T-helper 2 cell (primary cell): ENCODE measurements around the gene COL27A1.
A peak's percentile ranks its signal among the peaks of the same experiment; 100 is the strongest.

Experiments used
- DNase-seq, 5 experiments: peaks; one replicate each; pipeline versions ENCODE4 v3.0.0 to v3.0.0-alpha.2; 2012 to 2022
- total RNA-seq, 2 donors: gene quantifications; one replicate each; lab custom pipeline; 2026; lab: John Stamatoyannopoulos, UW

Gene COL27A1
- total RNA-seq = 0.74 to 1.2 reads per million in 2 donors

DNA sequence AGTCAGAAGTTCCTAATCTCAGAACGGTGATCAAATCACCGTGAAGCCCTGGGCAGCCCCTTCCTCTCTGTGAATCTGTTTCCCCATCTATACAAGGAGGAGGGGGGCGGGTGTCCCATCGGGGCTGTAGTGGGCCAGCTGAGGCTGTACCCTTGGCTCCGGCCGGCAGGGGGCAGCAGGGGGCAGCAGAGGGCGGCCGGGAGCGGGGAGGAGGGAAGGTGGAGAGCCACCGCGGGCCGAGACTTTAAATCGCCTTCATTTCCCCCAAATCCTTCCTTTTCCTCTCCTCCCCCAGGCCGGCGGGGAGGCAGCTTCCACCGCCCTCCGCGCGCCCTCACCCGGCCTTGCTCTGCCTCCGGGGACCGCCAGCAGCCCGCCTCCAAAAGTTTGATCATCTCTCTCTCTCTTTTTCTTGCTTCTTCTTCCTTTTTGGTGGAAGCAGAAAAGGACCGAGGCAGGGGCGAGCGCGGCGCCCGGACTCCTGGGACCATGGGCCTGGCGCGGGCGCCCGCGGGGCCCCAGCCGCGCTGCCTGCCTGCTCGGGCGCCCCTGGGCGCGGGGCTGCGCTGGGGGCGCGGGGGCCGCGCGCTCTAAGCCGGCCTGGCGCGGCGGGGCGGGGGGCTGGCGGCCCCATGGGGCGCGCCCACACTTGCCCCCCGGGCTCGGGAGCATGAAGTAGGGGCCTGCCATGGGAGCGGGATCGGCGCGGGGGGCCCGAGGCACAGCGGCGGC, at the start of gene COL27A1:
COL27A1 (plus strand) TSS at position 275 of the 732 bp plus-strand sequence; CDS start at position 689, 414 bp downstream.
- peak; percentile 39 to 67 (median 58) for DNase-seq

- no peak for DNase-seq
Measured at GRCh38 chr9:114107286-114108001, 47.9 kb upstream of the COL27A1 start.

- DNase-seq = peak in 2 of 5 experiments; percentile 25 to 53
Measured at GRCh38 chr9:114108016-114108833, 47.1 kb upstream of the COL27A1 start.

- DNase-seq = no peak
Measured at GRCh38 chr9:114109124-114109523, 46.2 kb upstream of the COL27A1 start.

DNA sequence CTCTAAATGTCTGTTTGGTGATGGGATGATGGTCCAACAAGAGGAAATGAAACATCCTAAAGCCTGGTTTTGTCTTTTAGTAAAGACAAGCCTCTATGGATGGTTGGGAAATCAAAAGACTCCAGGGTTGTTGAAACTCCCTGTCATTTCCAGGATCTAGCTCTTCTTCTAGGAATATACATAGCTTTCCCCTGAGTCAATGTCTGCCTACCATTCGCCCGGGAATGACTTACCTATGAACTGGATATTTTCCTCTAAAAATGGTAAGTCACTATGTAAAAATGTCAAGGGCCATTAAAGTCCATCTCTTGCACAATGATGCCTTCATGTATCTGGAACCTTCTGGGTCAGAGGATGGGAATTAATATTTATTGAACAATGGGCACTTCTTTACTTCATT, 45.2 kb upstream of the COL27A1 start:
- no peak for DNase-seq

DNA sequence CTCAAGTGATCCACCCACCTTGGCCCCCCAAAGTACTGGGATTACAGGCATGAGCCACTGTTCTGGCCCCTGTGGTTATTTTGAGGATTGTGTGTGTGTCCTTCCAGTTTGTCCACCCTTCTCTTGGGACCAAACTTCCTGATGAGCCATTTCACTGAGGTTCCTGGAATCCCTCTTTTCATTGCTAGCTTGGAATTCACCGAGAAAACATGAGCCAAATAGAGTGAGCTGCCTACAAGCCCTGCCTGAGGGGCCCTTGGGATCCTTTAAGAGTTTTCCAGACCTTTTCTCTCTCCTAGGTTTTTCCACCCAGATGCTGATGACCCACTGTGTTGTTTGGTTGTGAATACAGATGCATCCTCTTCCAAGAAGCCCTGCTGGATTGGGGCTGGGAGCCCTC, 43.0 kb upstream of the COL27A1 start:
- DNase-seq = no peak

DNA sequence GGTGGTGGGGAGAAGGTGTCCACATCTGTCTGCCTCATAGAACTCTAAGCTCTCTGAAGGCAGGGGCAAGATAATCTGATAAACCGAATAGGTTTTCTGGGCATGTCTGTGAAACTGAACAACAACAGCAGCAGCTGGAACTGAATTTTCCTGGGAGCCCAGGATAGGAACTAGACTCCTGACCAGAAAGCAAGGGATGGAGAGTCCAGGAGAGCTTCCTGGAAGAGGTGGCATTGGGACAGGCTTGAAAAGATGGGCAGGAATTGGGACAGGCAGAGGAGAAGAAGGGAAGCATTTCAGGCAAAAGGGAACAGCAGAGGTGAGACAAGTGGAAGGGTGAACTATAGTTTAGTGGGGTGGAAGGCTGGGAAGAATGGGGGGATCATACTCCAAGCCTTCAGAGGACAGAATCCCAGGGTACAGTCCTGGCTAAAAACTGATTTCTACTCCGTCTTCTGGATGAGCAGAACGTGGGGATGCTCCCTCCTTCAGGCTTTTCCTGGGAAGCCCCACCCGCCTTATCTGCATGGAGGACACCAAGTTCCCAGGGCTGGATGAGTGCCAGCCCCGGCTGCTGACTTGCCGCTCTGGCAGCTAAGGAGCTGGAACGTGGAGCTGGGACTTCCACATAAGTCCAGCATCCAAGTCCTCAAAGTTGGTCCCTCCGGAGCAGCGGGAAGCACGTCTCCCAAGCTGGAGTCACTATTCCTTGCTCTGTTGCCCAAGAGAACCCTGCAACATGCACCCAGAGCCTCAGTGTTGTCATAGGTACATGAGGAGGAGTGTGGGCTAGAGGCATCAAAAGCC, 42.4 kb upstream of the COL27A1 start:
- DNase-seq = no peak

- DNase-seq = no peak
Measured at GRCh38 chr9:114114364-114114763, 41.0 kb upstream of the COL27A1 start.

- no peak for DNase-seq
Measured at GRCh38 chr9:114115654-114116125, 39.6 kb upstream of the COL27A1 start.

- no peak for DNase-seq
Measured at GRCh38 chr9:114116126-114116747, 39.1 kb upstream of the COL27A1 start.

DNA sequence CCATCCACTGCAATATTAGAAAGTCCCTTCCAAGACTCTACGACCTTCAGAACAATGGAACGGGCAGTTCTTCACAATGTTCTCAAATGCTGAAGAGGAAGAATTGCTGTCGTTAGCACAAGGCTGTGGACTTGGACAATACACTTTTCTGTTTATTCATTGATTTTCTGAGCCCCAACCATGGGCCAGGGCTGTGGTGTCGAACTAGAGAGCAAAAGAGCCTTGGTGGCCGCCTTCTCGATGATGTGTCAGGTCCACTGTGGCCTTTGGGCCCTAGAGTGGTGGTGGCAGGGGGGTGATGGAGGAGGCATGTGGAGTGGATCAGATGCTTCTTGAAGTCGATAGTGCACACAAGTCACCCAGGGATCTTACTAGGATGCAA, 37.7 kb upstream of the COL27A1 start:
- DNase-seq = no peak

DNA sequence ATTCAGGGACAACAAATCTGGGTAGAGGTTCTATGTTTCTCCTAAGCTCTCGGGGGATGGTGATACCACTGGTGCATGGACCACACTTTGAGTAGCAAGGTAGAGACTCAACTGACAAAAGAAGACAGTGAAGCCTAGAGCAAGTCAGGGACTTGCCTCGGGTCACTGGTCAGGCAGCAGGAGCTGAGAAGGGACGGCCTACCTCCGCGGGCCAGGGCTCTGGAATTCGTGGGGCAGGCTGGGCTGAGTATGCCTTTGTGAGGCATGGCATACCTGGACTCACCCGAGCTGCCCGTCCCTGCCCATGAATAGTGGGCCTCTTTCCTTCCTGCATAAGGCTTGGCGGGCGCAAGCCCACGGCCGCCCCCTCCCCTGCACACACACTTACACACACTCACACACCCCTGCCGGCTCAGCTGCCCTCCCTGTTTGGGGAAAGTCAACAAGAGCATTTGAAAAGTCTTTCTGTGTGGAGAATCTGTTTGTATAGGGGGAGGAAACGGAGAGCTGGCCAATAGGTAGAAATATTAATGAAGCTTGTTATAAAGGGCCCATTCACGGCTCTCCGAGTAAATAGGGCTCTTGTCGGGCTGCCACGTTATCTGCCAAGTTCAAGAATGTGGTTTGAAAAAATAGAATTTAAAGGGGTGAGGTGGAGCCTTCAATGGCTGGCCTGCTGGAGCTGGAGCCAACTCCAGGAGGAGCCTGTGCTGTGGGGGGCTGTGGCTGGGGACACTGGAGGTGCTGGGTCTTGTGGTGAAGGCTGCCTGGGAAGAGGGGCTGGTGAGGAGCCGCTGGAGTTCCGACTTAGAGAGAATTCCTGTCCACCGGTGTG, 37.1 kb upstream of the COL27A1 start:
- no peak for DNase-seq

- DNase-seq = no peak
Measured at GRCh38 chr9:114119242-114120191, 35.8 kb upstream of the COL27A1 start.

DNA sequence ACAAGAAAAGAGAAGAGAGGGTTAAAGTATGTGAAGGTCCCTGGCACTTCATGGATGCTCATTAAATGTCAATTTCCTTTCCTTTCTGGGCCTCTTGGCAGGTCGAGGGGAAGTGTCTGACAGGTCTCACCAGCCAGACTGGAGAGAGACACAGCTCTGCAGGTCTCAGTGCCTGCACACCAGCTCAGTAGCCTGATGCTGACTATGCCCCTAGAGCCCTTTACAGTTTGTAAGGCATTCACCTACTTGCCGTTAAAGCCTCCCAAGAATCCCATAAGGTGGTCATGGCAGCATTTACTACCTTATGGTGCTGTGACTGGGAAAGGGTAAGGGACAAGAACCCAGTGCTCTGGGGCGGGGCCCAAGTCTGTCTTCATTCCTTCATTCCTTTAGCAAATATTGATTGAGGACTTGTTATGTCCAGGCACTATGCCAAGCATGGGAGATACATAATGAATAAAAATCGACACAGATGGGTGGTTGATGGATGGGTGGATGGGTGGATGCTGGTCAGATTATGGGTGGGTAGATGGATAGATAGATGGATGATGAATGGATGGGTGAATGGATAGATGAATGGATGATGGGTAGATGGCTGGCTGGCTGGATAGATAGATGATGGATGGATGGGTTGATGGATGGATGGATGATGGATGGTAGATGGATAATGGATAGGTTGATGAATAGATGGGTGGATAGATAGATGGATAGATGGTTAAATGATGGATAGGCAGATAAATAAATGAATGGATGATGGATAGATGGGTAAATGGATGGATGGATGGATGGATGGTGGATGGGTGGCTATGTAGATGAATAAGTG, 34.9 kb upstream of the COL27A1 start:
- DNase-seq = no peak

- no peak for DNase-seq
Measured at GRCh38 chr9:114121227-114122135, 33.9 kb upstream of the COL27A1 start.

GRCh38 chr9:114122136-114123027, 33.0 kb upstream of the COL27A1 start:
- DNase-seq = no peak
